GM10847 (cell line): ENCODE measurements around the gene SMAD2.

Experiments used
- POLR2A ChIP-seq: IDR thresholded peaks from 2 replicates; pipeline ENCODE4 v1.6.1; 2011; ENCODE audit not compliant: insufficient read length; ENCODE audit errors: extremely low read depth

SMAD2 gene

DNA sequence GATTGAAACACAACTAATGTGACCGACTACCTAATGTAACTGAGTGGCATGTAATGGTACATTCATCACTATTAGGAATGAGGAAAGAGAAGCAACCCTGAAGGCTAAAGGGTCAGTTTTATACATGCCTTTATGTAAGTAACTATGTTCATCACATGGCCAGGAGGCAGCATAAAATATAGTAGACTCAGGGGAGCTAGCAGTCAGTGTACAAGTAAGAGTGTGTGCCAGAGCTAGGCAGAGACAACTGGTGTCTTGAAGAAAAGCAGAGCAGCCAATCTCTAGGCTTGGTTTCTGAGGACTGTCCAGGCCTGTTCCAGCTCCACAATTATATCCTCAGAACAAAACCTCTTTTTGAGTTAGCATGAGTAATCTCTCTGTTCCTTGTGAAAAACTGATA, 18.1 kb downstream of the SMAD2 start:
- TF ChIP-seq POLR2A = no peak

DNA sequence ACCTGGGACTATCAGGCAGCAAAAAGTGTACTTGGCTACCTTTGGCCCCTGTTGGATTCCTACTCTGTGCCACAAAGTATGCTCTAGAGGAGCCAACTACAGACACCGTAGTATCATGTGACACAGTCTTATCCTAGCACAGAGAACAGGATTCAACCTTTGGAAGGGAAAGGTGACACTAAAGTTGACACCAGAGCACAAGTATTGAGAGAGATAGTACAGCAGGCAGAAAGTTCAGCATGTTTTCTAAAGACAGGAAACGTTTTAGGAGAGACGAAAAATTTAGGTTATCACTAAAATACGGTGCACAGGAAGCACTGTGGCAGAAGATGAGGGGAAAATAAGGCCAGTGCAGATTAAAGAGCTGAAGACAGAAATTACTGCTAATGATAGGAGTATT, 18.6 kb downstream of the SMAD2 start:
- no peak for TF ChIP-seq POLR2A

DNA sequence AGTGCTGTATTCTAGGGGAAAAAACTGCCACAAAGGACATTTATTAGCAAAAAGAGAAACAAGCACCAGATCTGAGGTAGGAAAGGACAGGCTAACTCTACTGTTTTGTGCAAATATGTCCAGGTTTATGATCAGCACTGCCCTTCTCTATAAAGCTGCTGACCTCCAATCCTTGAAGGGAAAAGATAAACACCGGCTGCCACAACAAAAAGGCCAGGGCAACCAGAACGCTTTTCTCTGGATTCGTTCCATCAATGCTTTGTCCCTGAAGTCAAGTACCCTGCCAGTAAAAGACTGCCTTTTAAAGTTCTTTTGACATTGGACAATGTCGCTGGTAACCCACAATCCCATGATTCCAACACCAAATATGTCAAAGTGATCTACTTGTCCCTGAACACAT, 21.0 kb downstream of the SMAD2 start:
- no peak for TF ChIP-seq POLR2A

DNA sequence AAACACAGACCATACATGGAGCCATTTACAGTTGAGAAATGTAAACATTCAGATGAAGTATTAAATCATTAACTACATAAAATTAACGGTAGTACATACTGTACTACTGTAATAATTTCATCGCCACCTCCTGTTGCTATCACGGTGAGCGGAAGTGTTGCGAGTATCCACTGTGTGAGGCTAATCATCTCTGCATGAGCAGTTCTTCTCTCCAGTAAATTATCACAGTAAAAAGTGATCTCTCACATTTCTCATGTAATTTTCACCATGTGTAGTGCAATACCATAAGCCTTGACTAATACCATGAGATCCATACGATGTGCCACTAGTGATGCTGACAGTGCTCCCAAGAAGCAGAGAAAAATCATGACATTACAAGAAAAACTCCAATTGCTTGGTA, 21.9 kb downstream of the SMAD2 start:
- no peak for TF ChIP-seq POLR2A

DNA sequence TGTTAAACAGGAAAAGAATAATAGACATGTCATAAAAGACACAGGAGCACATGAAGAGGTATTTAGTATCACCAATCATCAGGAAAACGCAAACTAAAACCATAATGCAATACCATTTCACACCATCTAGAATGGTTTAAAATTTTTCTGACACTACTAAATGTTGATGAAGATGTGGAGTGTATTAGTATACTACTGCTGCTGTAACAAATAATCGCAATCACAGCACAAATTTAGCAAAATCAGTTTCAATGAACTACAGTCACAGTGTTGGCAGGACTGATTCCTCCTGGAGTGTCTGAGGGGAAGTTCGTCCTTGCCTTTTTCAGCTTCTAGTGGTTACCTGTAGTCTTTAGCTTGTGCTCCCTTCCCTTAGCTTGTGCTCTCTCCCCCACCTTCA, 24.1 kb downstream of the SMAD2 start:
- no peak for TF ChIP-seq POLR2A

DNA sequence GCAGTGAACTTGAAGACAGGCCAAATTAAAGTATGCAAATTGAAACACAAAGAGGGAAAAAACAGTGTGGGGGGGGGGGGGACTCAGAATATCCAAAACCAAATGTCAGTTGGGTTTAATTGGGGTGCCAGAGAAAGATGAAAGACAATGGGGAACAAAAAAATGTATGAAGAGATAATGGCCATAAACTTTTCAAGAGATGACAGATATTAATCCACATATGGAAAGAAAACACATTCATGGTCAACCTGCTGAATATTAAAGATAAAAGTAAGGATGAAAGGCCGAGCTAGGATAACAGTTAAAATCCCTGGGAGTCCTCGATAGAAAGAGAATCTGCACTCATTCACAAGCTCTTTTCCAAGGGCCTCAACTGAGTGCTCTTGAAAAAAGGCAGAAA, 26.6 kb downstream of the SMAD2 start:
- TF ChIP-seq POLR2A = no peak

DNA sequence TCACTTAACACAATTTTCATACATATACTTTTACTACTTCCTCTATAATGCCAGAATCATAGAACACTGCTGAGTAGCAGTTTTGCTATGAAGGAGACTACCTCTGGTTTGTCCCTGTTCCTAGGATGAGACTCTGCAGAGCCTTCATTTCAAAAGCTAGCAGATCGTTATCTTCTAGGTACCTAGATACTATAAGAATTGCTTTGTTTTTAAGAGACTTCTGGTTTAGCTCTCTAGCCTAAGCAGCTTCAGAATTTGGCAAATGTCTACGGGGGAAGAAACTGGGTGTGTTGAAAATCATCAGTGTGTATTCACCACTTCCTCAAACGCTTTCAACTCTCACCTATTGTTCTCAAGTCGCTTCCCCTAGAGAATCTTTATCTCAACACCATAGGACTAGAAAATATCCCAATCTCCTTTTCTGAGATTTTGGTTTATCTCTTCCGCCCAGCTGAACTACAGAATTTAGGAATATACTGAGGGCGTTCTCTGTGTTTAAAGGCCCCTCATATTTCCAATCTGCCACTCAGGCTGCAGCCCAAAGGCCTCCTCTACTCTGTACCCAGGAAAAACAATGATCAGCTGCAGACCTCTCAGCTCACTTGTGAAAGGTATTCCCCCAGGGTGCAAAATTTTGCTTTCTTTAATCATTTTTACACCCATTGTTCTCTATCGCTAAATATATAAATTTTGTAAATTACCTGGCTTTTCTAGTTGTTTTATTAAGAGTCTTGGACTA, 28.7 kb downstream of the SMAD2 start:
- no peak for TF ChIP-seq POLR2A

DNA sequence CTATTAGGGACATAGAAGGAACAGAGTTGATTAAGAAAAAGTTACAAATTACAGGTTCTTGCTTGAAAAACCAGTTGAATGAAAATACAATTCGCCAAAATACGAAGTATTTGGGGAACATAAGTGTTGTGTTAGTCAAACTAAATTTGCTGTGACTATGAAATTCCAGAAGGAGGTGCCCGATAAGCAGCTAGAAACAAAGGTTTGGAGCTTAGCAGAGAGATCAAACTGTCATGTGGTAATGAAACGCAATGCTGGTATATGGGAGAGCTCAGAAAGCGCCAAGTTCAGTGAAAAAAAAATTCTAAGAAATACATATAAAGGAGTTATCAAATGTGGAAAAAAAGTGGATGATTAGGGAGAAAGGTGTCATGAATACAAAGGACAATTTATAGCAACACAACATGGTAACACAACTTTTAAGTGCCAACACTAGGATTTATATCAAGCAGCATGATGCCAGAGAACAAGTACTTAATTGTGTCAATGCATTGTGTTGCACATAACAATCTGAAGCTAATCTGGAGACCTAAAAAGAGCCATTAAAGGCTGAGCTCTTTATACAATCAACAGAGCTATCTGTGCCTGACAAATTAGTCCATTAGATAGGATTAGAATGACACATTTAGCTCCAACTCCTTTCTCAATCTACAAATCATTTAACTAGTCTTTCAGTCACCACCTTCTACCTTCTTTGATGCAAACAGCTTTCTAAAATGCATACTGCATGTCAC, 31.2 kb downstream of the SMAD2 start:
- TF ChIP-seq POLR2A = no peak

DNA sequence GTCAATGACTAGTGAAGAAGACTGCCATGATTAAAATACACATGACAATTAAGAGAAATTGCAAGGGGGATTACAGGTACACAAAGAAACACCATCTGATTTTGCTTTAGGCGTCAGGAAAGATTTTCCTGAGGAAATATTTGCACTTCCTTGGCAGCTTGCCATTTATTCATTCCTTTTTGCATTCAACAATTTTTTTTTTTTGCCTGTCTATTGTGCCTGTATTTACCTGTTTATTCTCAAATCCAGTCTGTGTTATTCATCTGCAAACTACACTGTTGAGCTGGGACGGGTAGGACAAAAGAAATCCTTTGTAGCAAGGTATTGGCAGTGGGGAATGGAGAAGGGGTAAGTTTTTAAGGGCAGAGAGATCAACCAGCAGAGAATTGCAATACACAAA, 31.8 kb downstream of the SMAD2 start:
- TF ChIP-seq POLR2A = no peak

DNA sequence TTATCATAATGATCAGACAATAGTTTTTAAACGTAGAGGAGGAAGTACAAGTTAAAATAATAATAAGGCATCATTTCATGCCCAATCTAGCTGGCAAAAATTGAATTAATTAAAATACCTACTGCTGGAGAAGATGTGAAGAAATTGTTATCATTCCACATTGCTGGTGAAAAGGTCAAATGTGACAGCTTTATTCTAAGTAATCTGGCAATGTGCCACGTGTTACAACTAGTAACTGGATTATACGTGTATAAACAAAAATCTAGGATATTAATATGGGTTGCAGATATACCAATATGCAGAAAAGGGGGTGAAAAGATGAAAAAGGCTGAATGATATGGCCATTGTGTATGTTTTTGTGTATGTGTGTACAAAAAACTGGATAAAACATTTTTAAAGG, 32.4 kb downstream of the SMAD2 start:
- TF ChIP-seq POLR2A = no peak

DNA sequence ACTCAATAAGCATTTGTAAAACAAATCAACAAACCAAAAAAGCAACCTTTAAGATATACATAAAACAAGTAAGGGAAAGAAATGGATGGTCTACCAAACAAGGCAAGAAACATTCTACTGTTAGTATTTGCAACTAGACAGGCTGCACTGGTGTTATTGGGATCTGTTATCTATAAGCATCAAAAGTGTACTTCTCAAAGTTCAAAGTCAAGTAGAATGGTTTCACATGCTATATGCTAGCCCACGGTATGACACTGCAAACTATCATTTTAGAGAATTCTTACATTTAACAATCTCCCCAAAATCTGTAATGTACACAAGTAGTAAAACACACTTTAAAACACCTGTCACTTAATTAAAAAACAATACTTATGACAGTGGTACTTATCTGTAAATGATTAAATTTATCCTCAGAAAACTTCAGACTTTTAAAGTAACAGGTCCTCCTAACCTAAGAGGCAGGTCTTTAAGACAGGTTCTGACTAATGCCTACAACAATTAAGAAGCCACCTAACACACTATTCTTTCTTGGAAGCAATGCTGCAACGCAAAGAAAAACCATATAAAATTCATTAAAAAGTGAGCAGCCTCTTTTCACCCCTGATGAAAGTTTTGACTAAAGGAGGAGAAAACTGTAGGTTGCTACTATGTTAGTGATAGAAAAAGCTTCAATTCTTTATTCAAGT, 34.8 kb downstream of the SMAD2 start:
- no peak for TF ChIP-seq POLR2A

DNA sequence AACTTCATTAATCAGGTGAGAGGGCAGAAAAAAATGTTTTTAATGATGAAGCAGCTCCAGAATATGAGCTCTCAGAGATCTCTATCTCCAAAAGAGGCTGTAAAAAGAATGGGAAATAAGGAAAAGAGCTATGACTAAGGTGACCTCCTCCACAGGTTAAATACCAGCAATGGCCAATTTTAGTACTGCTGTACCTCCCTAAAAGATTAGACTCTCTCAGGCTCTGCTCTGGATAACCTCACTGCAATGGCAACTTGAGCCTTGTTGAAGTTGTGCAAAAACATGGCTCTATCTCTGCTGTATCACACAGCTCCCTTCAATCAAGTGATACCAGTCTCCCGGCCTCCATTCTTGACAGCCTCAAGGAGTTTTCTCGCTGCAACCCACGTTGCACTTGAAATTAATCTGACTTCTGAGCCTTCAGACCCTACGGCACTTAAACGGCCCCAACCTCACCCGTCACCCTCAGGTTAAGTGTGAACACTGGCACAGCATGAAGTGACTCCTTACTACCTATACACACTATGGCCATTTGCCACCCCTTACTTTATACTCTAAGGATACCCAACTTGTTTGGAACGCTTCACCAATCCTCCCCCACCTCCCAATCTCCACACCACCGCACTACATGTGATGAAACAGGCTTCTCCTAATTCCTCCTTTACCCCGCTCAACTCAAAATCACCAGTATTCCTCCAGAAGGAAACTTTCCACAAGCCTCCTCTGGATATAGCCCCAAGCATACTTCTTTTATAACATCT, 36.3 kb downstream of the SMAD2 start:
- no peak for TF ChIP-seq POLR2A

DNA sequence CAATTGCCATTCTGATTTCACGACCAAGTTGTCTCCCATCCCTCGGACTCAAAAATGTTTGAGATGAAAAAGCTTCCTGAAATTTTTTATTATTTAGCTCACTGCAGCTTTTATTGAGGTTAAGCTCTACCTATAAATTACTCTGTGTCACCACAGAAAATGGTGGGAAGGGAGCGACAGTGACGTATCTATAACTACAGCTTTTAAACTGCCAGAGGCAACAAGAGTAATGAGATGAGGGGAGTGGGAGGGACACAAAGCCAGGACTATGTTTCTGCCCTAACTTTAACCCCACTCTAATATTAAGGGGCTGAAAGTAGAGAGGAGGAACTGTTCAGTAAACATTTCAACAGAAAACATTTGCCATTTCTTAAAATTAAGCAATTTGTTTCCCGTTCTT, 37.4 kb downstream of the SMAD2 start:
- TF ChIP-seq POLR2A = no peak

DNA sequence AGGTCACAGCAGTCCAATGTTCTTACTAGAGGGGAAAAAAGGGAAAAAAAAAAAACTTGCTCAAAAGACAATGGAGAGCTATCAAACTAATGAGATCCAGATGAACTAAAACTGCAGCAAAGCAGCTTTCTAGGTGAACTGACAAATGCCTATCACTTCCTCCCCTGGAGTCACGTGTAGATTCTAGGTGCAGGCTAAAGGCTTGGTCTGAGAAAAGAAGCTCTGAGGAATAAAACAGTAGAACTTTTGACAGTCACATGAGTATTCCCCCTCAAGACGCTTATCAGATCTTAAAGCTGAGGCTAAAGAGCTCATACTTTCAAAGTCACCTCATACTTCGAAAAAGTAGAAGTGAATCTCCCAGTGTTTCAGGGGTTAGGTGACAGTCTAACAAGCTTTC, 42.3 kb downstream of the SMAD2 start:
- no peak for TF ChIP-seq POLR2A

DNA sequence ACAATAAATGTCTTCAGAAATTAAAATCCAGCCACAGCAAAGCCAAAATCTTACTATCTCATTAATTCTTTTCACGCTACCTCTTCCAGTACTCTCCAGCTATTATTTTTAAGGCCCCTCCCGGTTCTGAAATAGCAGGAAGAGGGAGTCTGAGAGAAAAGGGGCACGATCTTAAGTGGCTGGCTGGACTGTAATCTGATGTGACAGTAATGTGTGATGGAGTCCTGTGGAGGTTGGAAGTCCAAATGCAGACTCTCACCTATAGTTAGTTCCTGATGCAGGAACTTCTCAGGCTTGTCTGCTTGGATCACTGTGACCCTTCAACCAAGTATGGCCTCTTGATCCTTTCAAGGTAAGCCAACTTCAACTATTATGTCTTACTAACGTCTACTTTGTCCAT, 43.2 kb downstream of the SMAD2 start:
- TF ChIP-seq POLR2A = no peak
